ENCODE measurements around the gene RYR2.
"Not testable (repeated sequence)": the region's sequence is repeated elsewhere in the genome, so short reads cannot be mapped to it uniquely, and the experiment has no call there.

Gene RYR2

DNA sequence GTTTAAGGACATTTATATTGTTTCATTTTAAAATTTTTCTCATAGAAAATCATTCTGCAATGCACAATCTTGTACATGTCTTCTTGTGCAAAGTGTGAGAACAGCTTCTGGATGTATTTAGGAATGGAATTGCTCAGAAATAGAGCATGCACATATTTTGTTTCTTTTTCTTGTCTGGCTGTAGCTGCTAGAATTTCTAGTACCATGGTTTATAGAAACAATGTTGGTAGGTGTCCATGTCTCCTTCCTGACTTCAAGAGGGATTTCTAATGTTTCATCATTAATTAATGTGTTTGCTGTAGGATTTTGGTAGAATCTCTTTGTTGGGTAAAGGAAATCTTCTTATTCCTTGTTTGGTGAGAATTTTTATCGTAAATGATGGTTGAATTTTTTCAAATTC lies 99.0 kb downstream of the RYR2 start:
- TF ChIP-seq, protein P1, sequence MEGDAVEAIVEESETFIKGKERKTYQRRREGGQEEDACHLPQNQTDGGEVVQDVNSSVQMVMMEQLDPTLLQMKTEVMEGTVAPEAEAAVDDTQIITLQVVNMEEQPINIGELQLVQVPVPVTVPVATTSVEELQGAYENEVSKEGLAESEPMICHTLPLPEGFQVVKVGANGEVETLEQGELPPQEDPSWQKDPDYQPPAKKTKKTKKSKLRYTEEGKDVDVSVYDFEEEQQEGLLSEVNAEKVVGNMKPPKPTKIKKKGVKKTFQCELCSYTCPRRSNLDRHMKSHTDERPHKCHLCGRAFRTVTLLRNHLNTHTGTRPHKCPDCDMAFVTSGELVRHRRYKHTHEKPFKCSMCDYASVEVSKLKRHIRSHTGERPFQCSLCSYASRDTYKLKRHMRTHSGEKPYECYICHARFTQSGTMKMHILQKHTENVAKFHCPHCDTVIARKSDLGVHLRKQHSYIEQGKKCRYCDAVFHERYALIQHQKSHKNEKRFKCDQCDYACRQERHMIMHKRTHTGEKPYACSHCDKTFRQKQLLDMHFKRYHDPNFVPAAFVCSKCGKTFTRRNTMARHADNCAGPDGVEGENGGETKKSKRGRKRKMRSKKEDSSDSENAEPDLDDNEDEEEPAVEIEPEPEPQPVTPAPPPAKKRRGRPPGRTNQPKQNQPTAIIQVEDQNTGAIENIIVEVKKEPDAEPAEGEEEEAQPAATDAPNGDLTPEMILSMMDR (IDR thresholded peaks at IDR 0.05; ENCODE audit: extremely low read depth, missing control alignments): no peak
- DNase-seq (ENCODE audit: low spot score): no peak

DNA sequence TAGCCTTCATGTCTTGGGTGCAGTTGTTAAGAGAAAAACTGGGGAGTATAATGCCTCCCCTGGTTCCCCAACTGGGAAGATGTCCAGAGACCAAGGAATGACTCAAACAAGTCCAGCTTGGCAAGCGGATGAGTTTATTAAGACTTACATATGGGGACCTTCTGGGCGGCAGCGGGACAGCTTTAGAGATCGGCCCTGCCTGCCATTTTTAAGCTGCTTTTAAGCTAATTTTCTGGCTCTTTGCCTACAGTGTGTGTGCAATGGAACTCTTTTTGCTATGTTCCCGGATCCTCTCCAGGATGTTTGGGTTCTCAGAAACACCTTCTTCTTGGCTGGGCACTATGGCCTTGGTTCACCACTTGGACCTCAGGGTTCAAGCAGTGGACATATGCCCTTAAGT lies 99.5 kb downstream of the RYR2 start:
- TF ChIP-seq, protein P1 (IDR thresholded peaks at IDR 0.05; ENCODE audit: extremely low read depth, missing control alignments): no peak
- no peak for DNase-seq (ENCODE audit: low spot score)

DNA sequence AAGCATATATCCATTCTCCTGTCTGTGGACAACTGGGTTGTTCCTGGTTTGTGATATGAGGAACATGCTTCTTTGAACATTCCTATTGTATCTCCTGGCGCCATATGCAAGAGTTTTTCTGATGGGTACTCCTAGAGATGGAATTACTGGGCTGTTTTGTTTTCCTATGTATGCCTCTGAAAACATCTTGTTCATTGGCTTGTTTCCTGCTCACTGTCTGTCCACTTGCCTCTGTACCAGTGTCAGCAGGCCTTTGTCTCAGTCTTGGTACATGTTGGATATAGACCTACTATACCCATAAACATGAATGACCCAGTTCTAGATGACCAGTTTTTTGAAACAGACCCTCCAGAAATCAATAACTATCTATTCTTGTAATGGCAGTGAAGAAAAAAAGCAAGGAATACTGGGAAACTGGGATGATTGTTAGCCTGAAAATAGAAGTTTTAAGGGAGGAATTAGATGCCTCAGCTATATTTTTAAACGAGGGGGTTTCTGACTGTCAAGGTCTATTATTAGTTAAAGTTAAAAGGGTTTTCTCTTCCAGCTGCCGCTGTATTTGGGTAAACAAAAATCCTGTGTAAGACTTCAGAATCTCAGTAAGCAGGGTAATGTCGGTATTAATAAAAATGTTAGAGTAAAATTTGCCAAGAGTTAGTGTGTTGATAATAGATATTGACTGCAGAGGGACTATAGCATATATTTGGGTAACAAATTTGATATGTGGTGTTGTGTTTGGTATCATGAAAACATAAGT lies 103.6 kb downstream of the RYR2 start:
- TF ChIP-seq, protein P1 (IDR thresholded peaks at IDR 0.05; ENCODE audit: extremely low read depth, missing control alignments): no peak

DNA sequence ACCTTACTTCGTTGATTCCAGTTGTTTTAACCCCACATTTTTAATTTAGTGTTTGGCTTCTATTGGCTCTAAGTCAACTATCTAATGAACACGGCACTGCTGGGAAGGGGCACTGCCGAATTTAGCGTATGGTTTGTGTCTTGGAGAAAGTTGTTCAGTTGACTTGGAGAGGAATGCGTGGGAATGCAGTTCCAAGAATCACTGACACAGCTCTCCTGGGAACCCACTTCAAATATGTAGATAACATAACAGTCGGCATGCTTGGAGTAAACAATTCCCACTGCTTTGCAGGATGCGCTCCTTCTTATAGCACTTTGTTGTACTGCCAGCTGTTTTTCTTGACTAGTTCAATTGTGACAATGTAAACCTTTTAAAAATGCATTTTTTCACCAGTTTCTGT lies 104.3 kb downstream of the RYR2 start:
- TF ChIP-seq, protein P1 (IDR thresholded peaks at IDR 0.05; ENCODE audit: extremely low read depth, missing control alignments): no peak
- DNase-seq (ENCODE audit: low spot score): no peak

More for the DNA sequence above, 103.6 kb downstream of the RYR2 start:
- DNase-seq (ENCODE audit: low spot score): no peak

DNA sequence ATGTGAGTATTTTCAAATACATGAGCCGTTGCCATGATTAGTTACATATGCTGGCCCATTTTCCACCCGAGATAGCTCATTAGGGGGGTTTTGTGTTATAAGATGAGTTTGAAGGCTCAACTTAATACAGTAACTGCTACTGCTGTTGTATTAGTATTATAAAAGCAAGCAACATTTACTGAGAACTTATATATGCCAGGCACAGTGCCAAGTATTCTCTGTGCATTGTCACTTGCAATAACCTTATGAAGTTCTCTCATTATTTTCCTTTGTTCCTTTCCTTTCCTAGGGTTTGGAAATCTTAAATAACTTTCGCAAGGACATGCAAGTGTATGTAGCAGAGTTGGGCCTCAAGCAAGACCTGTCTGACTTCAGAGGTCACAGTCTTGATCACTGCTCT lies 107.9 kb downstream of the RYR2 start:
- no peak for DNase-seq (ENCODE audit: low spot score)
- TF ChIP-seq, protein P1 (IDR thresholded peaks at IDR 0.05; ENCODE audit: extremely low read depth, missing control alignments): no peak

DNA sequence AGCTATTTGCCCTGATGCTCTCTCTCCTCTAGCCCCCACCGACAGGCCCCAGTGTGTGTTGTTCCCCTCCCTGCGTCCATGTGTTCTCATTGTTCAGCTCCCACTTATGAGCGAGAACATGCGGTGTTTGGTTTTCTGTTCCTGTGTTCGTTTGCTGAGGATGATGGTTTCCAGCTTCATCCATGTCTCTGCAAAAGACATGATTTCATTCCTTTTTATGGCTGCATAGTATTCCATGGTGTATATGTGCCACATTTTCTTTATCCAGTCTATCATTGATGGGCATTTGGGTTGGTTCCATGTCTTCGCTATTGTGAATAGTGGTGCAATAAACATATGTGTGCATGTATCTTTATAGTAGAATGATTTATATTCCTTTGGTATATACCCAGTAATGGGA lies 110.0 kb downstream of the RYR2 start:
- DNase-seq (ENCODE audit: low spot score): not testable (repeated sequence)

DNA sequence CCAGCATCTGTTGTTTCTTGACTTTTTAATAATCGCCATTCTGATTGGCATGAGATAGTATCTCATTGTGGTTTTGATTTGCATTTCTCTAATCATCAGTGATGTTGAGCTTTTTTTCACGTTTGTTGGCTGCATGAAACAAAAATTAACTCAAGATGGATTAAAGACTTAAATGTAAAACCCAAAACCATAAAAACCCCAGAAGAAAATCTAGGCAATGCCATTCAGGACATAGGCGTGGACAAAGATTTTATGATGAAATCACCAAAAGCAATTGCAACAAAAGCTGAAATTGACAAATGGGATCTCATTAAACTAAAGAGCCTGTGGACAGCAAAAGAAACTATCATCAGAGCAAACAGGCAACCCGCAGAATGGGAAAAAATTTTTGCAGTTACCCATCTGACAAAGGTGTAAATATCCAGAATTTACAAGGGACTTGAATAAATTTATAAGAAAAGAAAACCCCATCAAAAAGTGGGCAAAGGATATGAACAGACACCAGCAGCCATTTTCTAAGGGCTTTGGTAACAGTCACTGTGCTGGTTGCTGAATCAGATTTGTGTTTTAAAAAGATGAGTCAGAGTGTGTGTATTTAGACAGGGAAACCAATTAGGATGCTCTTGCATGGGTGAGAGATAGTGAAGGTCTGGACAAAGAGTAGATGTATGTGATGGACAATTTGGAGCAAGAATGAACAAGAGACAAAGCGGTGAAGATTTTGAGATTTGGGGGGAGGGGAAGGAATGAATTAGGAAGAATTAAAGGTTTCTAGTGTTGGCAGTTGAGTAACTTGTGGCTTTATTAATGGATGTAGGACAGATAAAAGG lies 110.7 kb downstream of the RYR2 start:
- TF ChIP-seq, protein P1 (IDR thresholded peaks at IDR 0.05; ENCODE audit: extremely low read depth, missing control alignments): no peak
- no peak for DNase-seq (ENCODE audit: low spot score)
